H54 (cell line): ENCODE results near the gene C10orf143.

Experiments used
- DNase-seq: peaks from one replicate; pipeline ENCODE4 v3.0.0; 2011; ENCODE audit warnings: low spot score, mixed read lengths; ENCODE audit not compliant: insufficient read length
- FAIRE-seq: peaks from 3 replicates; lab custom pipeline; 2011; peaks lifted over from hg19 to GRCh38; lab: Jason Lieb, UNC
- POLR2A ChIP-seq: IDR thresholded peaks from 2 replicates; pipeline ENCODE4 v1.6.1; 2011; ENCODE audit warnings: low read depth, mild to moderate bottlenecking, low read length

C10orf143 gene

GRCh38 chr10:130016993-130017630 is 93.5 kb downstream of the C10orf143 start:
- DNase-seq: no peak
- TF ChIP-seq POLR2A: no peak
- no peak for FAIRE-seq

GRCh38 chr10:130016095-130016494 is 94.5 kb downstream of the C10orf143 start:
- FAIRE-seq (no peak), DNase-seq (no peak)
- TF ChIP-seq POLR2A: no peak

- no peak for TF ChIP-seq POLR2A
- FAIRE-seq: no peak
- DNase-seq: no peak
Observed at GRCh38 chr10:130015075-130015695, 95.4 kb downstream of the C10orf143 start.

- DNase-seq (no peak), FAIRE-seq (no peak)
- TF ChIP-seq POLR2A: no peak
Observed at GRCh38 chr10:130014263-130015074, 96.2 kb downstream of the C10orf143 start.
